ENCODE measurements around the gene GPR84.
A peak's percentile ranks its signal among the peaks of the same experiment; 100 is the strongest.

The GPR84 gene

GRCh38 chr12:54337280-54337842 lies 26.9 kb downstream of the GPR84 start:
- no peak for TF ChIP-seq CTCF (IDR thresholded peaks at IDR 0.05; ENCODE audit: low read length, missing control alignments)
- no peak overlapping the region for H3K4me3 ChIP-seq (replicated peaks; ENCODE audit: low read depth, low read length)
- no peak for DNase-seq (ENCODE audit: low read depth)

GRCh38 chr12:54333420-54334034 lies 30.8 kb downstream of the GPR84 start:
- DNase-seq (ENCODE audit: low read depth): no peak
- TF ChIP-seq CTCF (IDR thresholded peaks at IDR 0.05; ENCODE audit: low read length, missing control alignments): no peak
- no peak overlapping the region for H3K4me3 ChIP-seq (replicated peaks; ENCODE audit: low read depth, low read length)

- DNase-seq (ENCODE audit: low read depth): no peak
- H3K4me3 ChIP-seq (replicated peaks; ENCODE audit: low read depth, low read length): no peak overlapping the region
- no peak for TF ChIP-seq CTCF (IDR thresholded peaks at IDR 0.05; ENCODE audit: low read length, missing control alignments)
Observed at GRCh38 chr12:54331461-54331860, 32.8 kb downstream of the GPR84 start.

- no peak for TF ChIP-seq CTCF (IDR thresholded peaks at IDR 0.05; ENCODE audit: low read length, missing control alignments)
- H3K4me3 ChIP-seq (replicated peaks; ENCODE audit: low read depth, low read length): no peak overlapping the region
- DNase-seq (ENCODE audit: low read depth): no peak
Observed at GRCh38 chr12:54330442-54330841, 33.8 kb downstream of the GPR84 start.

GRCh38 chr12:54329759-54330158 lies 34.5 kb downstream of the GPR84 start:
- no peak for TF ChIP-seq CTCF (IDR thresholded peaks at IDR 0.05; ENCODE audit: low read length, missing control alignments)
- DNase-seq (ENCODE audit: low read depth): no peak

GRCh38 chr12:54328595-54329337 lies 35.5 kb downstream of the GPR84 start:
- TF ChIP-seq CTCF (IDR thresholded peaks at IDR 0.05; ENCODE audit: low read length, missing control alignments): no peak
- no peak overlapping the region for H3K4me3 ChIP-seq (replicated peaks; ENCODE audit: low read depth, low read length)

More at GRCh38 chr12:54329759-54330158, 34.5 kb downstream of the GPR84 start:
- H3K4me3 ChIP-seq (replicated peaks; ENCODE audit: low read depth, low read length): no peak overlapping the region

GRCh38 chr12:54325442-54326109 lies 38.7 kb downstream of the GPR84 start:
- DNase-seq (ENCODE audit: low read depth): peak; percentile 20
- peak overlapping the region; percentile 84 for H3K4me3 ChIP-seq (replicated peaks; ENCODE audit: low read depth, low read length)

More at GRCh38 chr12:54328595-54329337, 35.5 kb downstream of the GPR84 start:
- no peak for DNase-seq (ENCODE audit: low read depth)

Measured in fibroblast of pulmonary artery (primary cell).